Measurements from ENCODE around the gene TRIML1.

Gene TRIML1

DNA sequence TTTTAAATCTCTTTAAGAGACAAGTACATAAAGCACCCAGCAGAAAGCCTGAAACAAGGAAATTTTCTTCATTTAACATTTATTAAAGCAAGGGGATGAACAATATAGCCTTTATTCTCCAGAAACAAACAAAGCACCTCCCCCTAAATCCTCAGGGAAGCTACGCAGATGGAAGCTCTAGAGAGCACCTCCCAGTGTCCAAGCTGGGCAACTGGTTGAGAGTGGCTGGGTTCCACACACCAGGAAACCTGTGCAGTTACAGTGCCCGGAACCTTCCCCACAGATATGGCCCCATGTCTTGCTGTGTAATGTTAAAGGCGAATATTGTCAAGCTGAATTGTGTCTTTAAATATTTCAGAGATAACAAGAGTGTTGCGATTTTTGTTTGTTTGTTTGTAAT is 8.9 kb upstream of the TRIML1 start:
- H3K4me3 ChIP-seq (ENCODE audit: control insufficient read depth, low read depth, low read length) = no peak overlapping the region
- TF ChIP-seq, protein P1, sequence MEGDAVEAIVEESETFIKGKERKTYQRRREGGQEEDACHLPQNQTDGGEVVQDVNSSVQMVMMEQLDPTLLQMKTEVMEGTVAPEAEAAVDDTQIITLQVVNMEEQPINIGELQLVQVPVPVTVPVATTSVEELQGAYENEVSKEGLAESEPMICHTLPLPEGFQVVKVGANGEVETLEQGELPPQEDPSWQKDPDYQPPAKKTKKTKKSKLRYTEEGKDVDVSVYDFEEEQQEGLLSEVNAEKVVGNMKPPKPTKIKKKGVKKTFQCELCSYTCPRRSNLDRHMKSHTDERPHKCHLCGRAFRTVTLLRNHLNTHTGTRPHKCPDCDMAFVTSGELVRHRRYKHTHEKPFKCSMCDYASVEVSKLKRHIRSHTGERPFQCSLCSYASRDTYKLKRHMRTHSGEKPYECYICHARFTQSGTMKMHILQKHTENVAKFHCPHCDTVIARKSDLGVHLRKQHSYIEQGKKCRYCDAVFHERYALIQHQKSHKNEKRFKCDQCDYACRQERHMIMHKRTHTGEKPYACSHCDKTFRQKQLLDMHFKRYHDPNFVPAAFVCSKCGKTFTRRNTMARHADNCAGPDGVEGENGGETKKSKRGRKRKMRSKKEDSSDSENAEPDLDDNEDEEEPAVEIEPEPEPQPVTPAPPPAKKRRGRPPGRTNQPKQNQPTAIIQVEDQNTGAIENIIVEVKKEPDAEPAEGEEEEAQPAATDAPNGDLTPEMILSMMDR (conservative IDR thresholded peaks at IDR 0.05; ENCODE audit: control insufficient read depth, insufficient read depth, low read depth, low read length) = no peak
- no peak for DNase-seq (ENCODE audit: low read depth)

DNA sequence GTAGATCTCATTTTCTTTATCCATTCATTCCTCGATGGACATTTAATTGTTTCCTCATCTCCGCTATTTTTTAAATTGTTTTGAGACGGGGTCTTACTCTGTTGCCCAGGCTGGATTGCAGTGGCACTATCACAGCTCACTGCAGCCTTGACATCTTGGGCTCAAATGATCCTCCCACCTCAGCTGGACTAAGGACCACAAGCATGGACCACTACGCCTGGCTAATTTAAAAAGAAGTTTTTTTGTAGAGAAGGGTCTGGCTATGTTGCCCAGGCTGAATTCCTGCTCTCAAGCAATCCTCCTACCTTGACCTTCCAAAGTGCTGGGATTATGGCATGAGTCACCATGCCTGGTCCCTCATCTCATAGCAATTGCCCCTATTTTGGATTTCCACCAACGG is 7.0 kb upstream of the TRIML1 start:
- TF ChIP-seq, protein P1 (conservative IDR thresholded peaks at IDR 0.05; ENCODE audit: control insufficient read depth, insufficient read depth, low read depth, low read length) = no peak
- no peak for DNase-seq (ENCODE audit: low read depth)
- no peak overlapping the region for H3K4me3 ChIP-seq (ENCODE audit: control insufficient read depth, low read depth, low read length)

- TF ChIP-seq, protein P1 (conservative IDR thresholded peaks at IDR 0.05; ENCODE audit: control insufficient read depth, insufficient read depth, low read depth, low read length) = no peak
- no peak overlapping the region for H3K4me3 ChIP-seq (ENCODE audit: control insufficient read depth, low read depth, low read length)
- no peak for DNase-seq (ENCODE audit: low read depth)
Observed at GRCh38 chr4:188138227-188138626, 1.0 kb upstream of the TRIML1 start.

DNA sequence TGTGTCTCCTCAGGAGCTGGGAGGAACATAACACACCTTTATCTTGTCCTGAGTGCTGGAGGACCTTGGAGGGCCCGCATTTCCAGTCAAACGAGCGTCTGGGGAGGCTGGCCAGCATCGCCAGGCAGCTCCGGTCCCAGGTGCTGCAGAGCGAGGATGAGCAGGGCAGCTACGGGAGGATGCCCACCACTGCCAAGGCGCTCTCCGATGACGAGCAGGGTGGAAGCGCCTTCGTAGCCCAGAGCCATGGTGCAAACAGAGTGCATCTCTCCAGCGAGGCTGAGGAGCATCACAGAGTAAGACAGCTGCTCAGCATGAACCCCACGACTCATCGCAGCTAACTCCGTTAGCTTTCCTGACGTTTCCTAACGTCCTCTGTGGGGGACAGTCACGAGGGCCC is 430 bp downstream of the TRIML1 start:
- no peak for DNase-seq (ENCODE audit: low read depth)
- no peak overlapping the region for H3K4me3 ChIP-seq (ENCODE audit: control insufficient read depth, low read depth, low read length)
- TF ChIP-seq, protein P1 (conservative IDR thresholded peaks at IDR 0.05; ENCODE audit: control insufficient read depth, insufficient read depth, low read depth, low read length) = no peak

GRCh38 chr4:188143731-188144130 is 4.5 kb downstream of the TRIML1 start:
- DNase-seq (ENCODE audit: low read depth) = no peak
- TF ChIP-seq, protein P1 (conservative IDR thresholded peaks at IDR 0.05; ENCODE audit: control insufficient read depth, insufficient read depth, low read depth, low read length) = no peak
- no peak overlapping the region for H3K4me3 ChIP-seq (ENCODE audit: control insufficient read depth, low read depth, low read length)

GRCh38 chr4:188145601-188146000 is 6.4 kb downstream of the TRIML1 start:
- TF ChIP-seq, protein P1 (conservative IDR thresholded peaks at IDR 0.05; ENCODE audit: control insufficient read depth, insufficient read depth, low read depth, low read length) = no peak
- peak; percentile 70 for DNase-seq (ENCODE audit: low read depth)
- no peak overlapping the region for H3K4me3 ChIP-seq (ENCODE audit: control insufficient read depth, low read depth, low read length)

DNA sequence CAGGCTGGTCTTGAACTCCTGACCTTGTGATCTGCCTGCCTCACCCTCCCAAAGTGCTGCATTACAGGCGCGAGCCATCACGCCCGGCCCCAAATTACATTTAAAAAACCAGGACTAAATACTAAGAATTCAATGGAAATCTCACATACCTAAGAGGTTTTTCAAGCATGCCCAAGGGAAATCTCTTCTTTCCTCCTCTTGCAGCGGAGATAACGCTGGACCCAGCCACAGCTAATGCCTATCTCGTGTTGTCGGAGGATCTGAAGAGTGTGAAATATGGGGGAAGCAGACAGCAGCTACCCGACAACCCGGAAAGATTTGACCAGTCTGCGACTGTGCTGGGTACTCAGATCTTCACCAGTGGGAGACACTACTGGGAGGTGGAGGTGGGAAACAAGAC is 7.4 kb downstream of the TRIML1 start:
- H3K4me3 ChIP-seq (ENCODE audit: control insufficient read depth, low read depth, low read length) = no peak overlapping the region
- TF ChIP-seq, protein P1 (conservative IDR thresholded peaks at IDR 0.05; ENCODE audit: control insufficient read depth, insufficient read depth, low read depth, low read length) = no peak
- DNase-seq (ENCODE audit: low read depth) = no peak

Measured in fibroblast of mammary gland (primary cell).